GM18526 (cell line): ENCODE results near the gene CDK14.

ENCODE experiments used
- POLR2A ChIP-seq: IDR thresholded peaks from 3 replicates; pipeline ENCODE4 v1.6.1; 2011; ENCODE audit not compliant: insufficient read length; ENCODE audit errors: extremely low read depth

CDK14 gene

DNA sequence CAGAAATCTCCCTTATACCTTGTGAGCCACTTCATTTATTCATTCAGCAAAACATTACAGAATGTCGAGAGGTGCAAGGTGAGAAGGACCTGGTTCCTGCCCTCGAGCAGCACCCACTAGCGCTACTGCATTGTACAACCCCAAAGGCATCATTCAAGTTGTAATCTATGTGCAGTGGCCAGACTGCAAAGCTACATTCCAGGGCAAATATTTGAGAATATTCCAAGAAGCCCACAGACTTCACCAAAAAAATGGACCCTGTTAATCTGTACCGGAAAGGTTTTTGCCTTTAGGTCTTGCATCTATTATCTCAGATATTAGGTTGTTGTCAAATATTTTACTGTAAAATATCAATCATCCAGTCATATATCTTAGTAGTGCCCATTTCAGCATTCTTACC lies 372.8 kb downstream of the CDK14 start:
- TF ChIP-seq POLR2A = no peak

DNA sequence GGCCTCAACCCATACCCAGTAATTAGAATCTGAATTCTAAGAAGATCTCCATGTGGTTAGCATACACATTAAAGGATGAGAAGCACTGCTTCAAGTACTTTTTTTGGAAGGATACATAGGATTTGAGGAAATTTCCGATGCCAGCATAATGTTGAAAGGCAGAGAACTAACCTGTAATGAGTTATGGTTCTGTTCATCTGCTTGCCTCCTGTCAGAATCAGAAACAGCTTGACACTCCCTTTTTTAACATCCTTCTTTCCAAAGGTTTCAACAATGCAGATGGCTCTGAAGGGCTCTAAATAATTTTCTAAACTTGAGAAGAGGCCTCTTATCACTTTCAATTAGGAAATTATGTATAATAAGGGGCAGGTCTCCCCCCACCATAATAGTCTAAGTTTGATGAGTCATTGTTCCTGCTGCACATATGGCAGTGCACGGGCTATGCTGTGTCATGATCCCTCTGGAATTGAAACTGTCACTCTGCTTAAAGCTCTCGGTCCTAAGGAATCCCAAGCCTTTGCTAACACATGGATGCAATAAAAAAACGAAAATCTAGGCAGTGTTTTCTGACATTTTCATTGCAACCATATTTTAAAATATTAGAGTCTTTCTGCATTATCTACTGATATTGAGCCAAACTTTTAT lies 376.9 kb downstream of the CDK14 start:
- TF ChIP-seq POLR2A = no peak

DNA sequence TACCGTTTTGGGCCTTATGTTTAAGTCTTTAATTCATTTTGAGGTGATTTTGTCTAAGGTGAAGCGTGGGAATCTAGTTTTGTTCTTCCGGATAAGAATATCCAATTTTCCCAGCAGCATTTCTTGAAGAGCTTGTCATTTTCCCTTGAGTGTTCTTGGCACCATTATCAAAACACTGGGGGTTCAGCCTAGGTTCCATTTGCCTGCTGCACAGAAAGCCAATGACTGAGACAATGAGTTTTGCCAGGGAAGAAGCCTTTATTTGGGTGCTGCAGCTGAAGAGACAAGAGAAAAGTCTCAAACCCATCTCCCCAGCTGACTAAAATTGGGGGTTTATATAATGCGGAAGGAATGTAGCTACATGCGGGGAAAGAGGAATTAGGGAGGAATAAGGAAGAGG lies 380.9 kb downstream of the CDK14 start:
- TF ChIP-seq POLR2A = no peak

DNA sequence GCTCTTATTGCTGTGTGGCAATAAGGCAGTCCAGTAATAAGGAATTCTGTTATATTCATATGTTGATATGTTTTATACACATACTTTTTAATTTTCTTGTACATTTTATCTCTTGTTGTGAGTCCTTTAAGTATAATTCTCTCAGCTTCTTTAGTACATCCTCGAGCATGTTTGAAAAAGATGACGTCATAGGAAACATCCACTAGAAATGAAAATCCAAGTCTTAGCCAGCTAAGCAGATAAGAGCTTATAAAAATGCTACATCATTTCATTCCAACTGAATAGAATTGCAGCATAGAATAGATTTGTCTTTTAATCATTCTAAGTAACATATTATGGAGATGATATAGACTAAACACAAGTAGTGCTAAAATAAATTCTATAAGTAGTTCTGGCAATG lies 384.4 kb downstream of the CDK14 start:
- no peak for TF ChIP-seq POLR2A

DNA sequence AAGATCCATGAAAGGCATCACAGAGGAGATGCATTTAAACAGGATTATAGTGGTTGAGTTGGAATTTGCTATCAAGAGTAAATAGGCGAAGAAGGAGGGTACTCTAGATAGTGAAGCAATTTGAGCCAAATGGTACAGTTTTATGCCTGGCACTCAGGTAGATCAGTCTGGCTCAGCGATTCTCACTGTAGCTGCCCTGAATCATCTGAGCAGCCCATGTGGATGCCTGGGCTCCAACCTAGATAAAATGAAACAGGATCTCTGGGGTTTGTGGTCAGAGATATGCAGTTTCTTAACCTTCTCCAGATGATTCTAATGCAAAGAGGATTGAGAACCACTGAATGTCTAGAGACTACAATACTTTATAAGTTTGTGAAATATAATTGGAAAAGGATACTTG lies 386.1 kb downstream of the CDK14 start:
- no peak for TF ChIP-seq POLR2A

DNA sequence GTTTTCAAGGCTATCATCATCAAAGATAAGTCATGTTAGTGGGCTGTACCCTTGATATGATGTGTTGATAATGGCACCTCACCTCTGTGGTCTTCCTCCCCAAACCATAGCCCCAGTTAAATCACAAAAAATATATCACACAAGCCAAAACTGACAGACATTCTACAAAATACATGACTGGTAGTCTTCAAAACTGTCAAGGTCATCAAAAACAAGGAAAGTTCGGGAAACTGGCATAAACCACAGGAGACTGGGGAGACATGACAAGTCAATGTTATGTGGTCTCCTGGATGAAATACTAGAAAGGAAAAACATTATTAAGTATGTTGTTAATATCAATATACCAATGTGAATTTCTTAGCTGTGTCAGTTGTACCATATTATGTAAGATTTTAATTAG lies 388.6 kb downstream of the CDK14 start:
- TF ChIP-seq POLR2A = no peak

DNA sequence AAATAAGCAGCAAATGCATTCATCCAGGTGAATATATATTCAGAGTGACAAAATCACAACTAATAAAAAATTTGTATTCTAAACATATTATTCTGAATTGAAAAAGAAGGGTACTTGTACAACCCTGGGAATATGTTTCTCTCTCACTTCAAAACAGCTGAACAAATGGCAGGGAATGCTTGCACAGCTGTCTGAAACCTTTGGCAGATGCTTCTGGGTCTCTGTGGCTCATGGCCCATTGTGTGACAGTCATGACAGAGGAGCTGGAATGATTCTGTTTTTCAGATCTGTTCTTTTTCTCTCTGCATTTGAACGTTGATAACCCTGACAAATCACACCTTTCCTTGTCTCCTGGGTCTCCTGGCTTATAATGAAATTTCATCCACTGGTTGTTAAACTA lies 392.4 kb downstream of the CDK14 start:
- TF ChIP-seq POLR2A = no peak

DNA sequence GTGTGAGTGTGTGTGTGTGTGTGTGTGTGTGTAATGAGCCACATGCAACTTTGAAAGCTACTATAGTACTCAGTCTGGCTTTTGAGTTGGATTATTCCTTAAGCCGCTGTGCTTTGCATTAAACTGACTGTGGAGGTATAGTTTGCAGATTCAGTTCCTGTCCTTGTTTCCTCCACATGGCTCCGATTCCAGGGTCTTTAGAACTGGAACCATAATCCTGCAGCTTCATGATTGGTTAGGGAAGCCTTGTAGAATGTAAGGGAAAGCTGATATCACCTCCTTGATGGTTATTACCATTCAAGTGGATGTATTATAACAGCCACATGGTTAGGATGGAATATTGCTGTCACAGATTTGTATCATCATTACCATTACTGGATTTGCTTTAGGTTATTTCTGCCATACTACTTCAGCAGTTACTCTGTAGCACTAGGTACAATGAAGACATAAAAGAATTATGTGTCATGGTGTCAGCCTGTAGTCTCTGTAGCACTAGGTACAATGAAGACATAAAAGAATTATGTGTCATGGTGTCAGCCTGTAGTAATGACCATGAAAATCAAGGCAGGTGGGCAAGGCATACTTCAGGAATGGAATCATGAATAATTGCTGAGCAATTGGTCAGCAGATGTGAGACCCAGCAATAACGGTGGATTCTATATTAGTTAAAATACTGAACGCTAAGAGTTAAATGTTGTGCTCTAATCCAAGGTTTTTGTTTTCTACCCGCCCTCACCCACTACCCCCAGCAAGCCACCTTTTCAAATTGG lies 393.1 kb downstream of the CDK14 start:
- TF ChIP-seq POLR2A = no peak

DNA sequence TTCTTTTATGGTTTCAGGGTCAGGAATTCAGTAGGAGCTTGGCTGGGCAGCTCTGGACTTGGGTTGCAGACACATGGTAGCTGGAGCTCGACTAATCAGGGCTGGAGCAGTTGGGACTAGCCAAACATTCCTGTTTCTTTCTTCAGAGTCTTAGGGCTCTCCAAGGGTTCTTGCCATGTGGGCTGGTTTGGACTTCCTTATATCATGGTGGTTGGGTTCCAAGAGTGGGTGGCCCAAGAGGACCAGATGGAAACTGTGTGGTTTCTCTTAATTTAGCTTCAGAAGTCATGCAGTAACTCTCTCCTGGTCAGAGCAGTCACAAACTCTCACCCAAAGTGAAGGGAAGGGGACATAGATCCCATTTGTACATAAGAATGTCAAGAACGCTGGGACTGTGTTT lies 398.0 kb downstream of the CDK14 start:
- TF ChIP-seq POLR2A = no peak

DNA sequence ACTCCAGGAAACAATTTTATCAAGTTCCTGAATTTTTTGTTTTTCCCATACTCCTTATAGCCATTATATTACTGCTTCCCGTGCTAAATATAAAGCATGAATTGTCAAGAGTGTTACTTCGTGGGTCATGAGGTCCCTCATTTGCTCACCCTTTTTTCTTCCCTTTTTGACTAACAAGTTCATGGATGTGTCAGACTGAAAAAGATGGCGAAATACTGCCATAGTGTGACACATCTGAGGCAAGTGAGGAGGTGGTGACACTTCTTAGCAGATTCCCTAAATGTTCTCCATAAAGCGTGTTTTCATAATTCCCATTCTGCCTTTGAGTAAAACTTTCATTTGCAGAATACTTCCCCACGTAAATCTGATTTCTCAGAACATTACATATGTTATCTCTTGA lies 398.5 kb downstream of the CDK14 start:
- no peak for TF ChIP-seq POLR2A

DNA sequence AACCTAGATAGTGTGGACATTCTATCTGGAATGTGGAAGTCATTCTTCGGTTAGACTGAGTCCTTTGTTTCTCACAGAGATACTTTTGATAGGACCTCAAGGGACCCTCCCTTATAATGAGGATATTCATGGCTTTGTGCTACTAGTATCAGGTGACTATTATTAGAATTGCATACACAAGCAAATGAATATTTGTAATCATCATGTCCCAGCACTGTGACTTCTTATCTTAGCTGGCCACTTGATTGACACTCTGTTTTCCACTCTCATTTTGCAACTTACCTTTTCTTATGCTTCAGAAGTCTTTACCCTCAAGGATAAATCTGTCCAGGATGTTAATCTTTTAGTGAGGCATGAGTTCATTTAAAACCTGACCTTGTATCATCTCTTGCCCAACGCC lies 399.9 kb downstream of the CDK14 start:
- no peak for TF ChIP-seq POLR2A

DNA sequence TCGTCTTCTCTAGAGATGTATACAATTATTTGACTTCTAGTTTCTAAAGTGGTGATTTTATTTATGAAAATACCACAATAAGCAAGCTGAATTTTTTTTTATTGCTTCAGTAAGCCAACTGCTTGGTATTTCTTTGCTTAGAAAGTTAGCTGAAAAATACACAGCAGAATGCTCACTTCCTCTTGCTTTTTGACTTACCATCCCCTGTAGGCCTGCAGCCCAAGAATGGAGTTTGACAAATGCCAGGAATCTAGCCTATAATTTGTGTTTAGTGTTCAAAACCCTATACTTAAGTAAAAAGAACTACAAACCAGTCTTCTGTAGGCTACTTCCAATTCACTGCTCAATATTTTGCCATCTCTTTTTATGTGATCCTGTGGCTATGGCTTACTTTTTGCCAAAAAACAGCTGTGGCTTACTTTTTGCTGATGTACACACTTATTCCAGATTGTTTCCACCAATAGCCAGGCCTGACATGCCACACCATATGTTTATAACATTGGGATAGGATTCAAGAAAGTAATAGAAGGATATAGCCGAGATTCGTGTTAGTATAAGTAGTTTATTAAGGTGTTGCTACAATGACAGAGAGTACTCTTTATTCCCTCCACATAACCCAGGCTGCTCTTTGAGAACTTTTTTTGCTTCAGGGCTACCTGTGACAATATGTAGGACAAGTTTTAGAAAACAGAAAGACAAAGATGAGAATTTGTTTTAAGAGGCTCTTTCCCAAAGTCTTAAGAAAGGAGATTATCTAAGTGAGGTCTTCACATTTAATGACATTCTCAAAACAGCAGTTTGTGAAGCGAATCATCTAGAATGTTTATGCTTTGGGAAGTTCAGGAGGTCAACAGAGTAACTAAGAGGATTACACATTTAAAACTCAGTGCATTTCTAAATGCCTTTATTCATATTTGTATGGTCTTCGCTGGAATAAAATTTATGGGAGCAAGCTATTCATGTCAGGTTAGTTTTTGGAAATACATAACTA lies 404.2 kb downstream of the CDK14 start:
- TF ChIP-seq POLR2A = no peak

DNA sequence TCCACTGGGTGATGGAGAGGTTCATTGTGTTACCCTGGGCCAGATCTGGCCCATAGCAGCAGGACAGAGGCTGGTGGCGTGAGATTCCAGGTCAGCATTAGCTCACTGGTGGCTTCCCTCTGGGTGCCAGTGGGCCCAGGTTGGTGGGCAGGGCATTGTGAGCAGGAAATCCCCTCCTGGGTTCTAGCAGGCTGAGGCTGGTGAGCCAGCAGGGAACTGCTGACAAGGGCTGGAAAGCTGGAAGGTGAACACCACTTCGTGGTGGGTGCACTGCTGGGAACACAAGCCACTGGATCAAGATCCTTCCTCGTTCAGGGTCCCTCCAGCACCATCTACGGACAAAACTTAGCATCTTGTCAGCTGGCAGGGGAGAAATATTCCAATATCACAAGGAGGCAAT lies 408.9 kb downstream of the CDK14 start:
- TF ChIP-seq POLR2A = no peak

DNA sequence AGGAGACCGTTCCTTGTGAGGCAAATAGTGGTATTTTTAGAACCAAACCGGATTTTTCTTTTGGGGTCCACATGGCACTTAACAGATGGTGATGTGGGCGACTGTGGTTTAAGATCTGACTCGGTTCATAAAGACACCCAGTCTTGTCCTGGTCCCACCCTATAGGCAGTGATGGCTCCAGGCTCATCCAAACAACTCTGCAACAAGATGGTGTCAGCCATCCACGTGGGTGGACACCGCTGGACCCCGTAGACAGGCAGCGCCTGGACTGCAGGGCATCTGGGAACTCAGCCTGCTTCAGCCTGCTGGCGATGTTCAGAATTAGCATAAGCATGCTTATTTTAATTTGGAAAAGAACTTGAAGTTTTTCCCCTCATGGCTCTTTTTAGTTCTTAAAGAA lies 409.7 kb downstream of the CDK14 start:
- no peak for TF ChIP-seq POLR2A

DNA sequence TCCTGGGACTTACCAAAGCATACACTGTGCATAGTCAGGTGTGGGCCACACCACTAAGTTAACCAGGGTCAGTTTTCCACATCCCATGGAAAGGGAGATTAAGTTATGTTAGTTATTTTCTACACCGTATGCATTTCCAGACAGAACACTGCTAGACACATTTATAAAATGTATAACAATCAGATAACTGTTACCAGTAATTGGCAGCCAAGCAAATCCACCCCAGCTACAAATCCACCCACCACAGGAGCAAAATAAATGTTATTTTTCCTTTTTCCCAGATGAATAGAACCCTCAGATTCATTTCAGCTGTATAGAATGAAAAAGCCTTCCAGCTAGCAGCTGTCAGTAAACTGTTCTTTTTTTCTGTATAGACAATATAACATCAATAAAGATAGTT lies 411.2 kb downstream of the CDK14 start:
- TF ChIP-seq POLR2A = no peak

DNA sequence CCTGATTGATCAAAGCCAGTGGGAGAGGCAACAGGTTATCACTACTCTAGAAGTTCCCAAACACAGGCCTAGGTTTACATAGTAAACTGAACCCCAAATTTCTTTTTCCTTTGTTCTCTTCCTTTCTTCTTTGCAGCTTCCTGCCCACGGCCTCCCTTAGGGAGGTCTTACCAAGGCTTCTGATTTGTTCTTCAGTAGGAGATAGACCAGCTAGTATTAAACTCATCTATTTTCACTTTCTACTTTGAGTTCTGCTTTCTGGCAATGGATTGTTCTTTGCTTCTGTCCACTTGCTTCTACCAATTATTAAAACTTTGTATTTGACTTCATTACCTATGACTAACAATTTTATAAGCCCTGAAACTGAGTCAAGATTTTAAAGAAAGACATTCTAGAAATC lies 417.0 kb downstream of the CDK14 start:
- TF ChIP-seq POLR2A = no peak
